ENCODE data around the gene PDE3B.

PDE3B gene

GRCh38 chr11:14614091-14614622 lies 29.4 kb upstream of the PDE3B start:
- Histone ChIP-seq H2BK15ac (replicated peaks; ENCODE audit: low read depth) (no peak overlapping the region), H3K4me3 (ENCODE audit: low read length) (no peak overlapping the region), H3K56ac (ENCODE audit: low read length) (no peak overlapping the region), H4K5ac (ENCODE audit: low read length) (no peak overlapping the region), H3K4me1 (ENCODE audit: control insufficient read depth, low read depth, low read length) (no peaks in the 10 kb centered on the region), H3K18ac (ENCODE audit: low read length) (no peak overlapping the region), H3K9ac (ENCODE audit: low read length) (no peak overlapping the region), H3K27me3 (ENCODE audit: insufficient read depth, low read length, poor library complexity) (no peaks in the 10 kb centered on the region), H3K79me2 (ENCODE audit: control insufficient read depth, insufficient read depth, low read length) (no peaks in the 10 kb centered on the region), H2AK5ac (ENCODE audit: low read length) (no peak overlapping the region), H3K23ac (ENCODE audit: low read length) (no peak overlapping the region), H3K4me2 (ENCODE audit: low read length) (no peak overlapping the region), H3K79me1 (ENCODE audit: low read length) (no peaks in the 10 kb centered on the region), H2BK120ac (ENCODE audit: low read depth, low read length) (no peak overlapping the region), H3K36me3 (ENCODE audit: control insufficient read depth, insufficient read depth, low read length) (no peaks in the 10 kb centered on the region), H2BK5ac (ENCODE audit: low read length) (no peak overlapping the region), H4K8ac (ENCODE audit: low read depth, low read length) (no peak overlapping the region), H3K4ac (ENCODE audit: low read depth, low read length) (no peak overlapping the region), H3K27ac (ENCODE audit: low read depth, low read length) (no peak overlapping the region)
- no CpG with 5 or more reads among the region's 2 CpGs for WGBS (ENCODE audit: extremely low coverage, insufficient coverage, low lambda C conversion rate)
- DNase-seq, result no peak

GRCh38 chr11:14617241-14618027 lies 26.2 kb upstream of the PDE3B start:
- H2BK120ac ChIP-seq (ENCODE audit: low read depth, low read length), result no peak overlapping the region
- H3K4me1 ChIP-seq (ENCODE audit: control insufficient read depth, low read depth, low read length), result no peaks in the 10 kb centered on the region
- no peak overlapping the region for H3K4me3 ChIP-seq (ENCODE audit: low read length)
- no peak overlapping the region for H3K23ac ChIP-seq (ENCODE audit: low read length)
- no peaks in the 10 kb centered on the region for H3K27me3 ChIP-seq (ENCODE audit: insufficient read depth, low read length, poor library complexity)
- H3K56ac ChIP-seq (ENCODE audit: low read length), result no peak overlapping the region
- H3K79me1 ChIP-seq (ENCODE audit: low read length), result no peaks in the 10 kb centered on the region
- H3K4ac ChIP-seq (ENCODE audit: low read depth, low read length), result no peak overlapping the region
- DNase-seq, result no peak
- WGBS (ENCODE audit: extremely low coverage, insufficient coverage, low lambda C conversion rate), result no CpG with 5 or more reads among the region's 2 CpGs
- no peak overlapping the region for H4K8ac ChIP-seq (ENCODE audit: low read depth, low read length)
- no peak overlapping the region for H2AK5ac ChIP-seq (ENCODE audit: low read length)
- H2BK15ac ChIP-seq (replicated peaks; ENCODE audit: low read depth), result no peak overlapping the region
- H3K27ac ChIP-seq (ENCODE audit: low read depth, low read length), result no peak overlapping the region
- no peak overlapping the region for H4K5ac ChIP-seq (ENCODE audit: low read length)
- H3K9ac ChIP-seq (ENCODE audit: low read length), result no peak overlapping the region
- H3K36me3 ChIP-seq (ENCODE audit: control insufficient read depth, insufficient read depth, low read length), result no peaks in the 10 kb centered on the region
- no peak overlapping the region for H3K4me2 ChIP-seq (ENCODE audit: low read length)
- H3K18ac ChIP-seq (ENCODE audit: low read length), result no peak overlapping the region
- H3K79me2 ChIP-seq (ENCODE audit: control insufficient read depth, insufficient read depth, low read length), result no peaks in the 10 kb centered on the region
- H2BK5ac ChIP-seq (ENCODE audit: low read length), result no peak overlapping the region

- Histone ChIP-seq H2BK120ac (ENCODE audit: low read depth, low read length) (no peak overlapping the region), H3K4me1 (ENCODE audit: control insufficient read depth, low read depth, low read length) (no peaks in the 10 kb centered on the region), H3K4me3 (ENCODE audit: low read length) (no peak overlapping the region), H4K5ac (ENCODE audit: low read length) (no peak overlapping the region), H3K79me1 (ENCODE audit: low read length) (no peaks in the 10 kb centered on the region), H3K36me3 (ENCODE audit: control insufficient read depth, insufficient read depth, low read length) (no peaks in the 10 kb centered on the region), H2BK5ac (ENCODE audit: low read length) (no peak overlapping the region), H2BK15ac (replicated peaks; ENCODE audit: low read depth) (no peak overlapping the region), H3K18ac (ENCODE audit: low read length) (no peak overlapping the region), H3K4ac (ENCODE audit: low read depth, low read length) (no peak overlapping the region), H3K79me2 (ENCODE audit: control insufficient read depth, insufficient read depth, low read length) (no peaks in the 10 kb centered on the region), H3K27ac (ENCODE audit: low read depth, low read length) (no peak overlapping the region), H3K23ac (ENCODE audit: low read length) (no peak overlapping the region), H3K27me3 (ENCODE audit: insufficient read depth, low read length, poor library complexity) (no peaks in the 10 kb centered on the region), H4K8ac (ENCODE audit: low read depth, low read length) (no peak overlapping the region), H3K9ac (ENCODE audit: low read length) (no peak overlapping the region), H3K56ac (ENCODE audit: low read length) (no peak overlapping the region), H2AK5ac (ENCODE audit: low read length) (no peak overlapping the region), H3K4me2 (ENCODE audit: low read length) (no peak overlapping the region)
- WGBS (ENCODE audit: extremely low coverage, insufficient coverage, low lambda C conversion rate), result no CpG with 5 or more reads among the region's 2 CpGs
- DNase-seq, result no peak
These were observed 25.5 kb upstream of the PDE3B start for GRCh38 chr11:14618060-14618459.

GRCh38 chr11:14619603-14620531 lies 23.7 kb upstream of the PDE3B start:
- H3K9ac ChIP-seq (ENCODE audit: low read length), result no peak overlapping the region
- no peaks in the 10 kb centered on the region for H3K36me3 ChIP-seq (ENCODE audit: control insufficient read depth, insufficient read depth, low read length)
- H3K4me3 ChIP-seq (ENCODE audit: low read length), result no peak overlapping the region
- no peak overlapping the region for H4K5ac ChIP-seq (ENCODE audit: low read length)
- WGBS (ENCODE audit: extremely low coverage, insufficient coverage, low lambda C conversion rate), result no CpG with 5 or more reads among the region's 4 CpGs
- H3K23ac ChIP-seq (ENCODE audit: low read length), result no peak overlapping the region
- H4K8ac ChIP-seq (ENCODE audit: low read depth, low read length), result no peak overlapping the region
- no peak overlapping the region for H3K4ac ChIP-seq (ENCODE audit: low read depth, low read length)
- no peak overlapping the region for H3K27ac ChIP-seq (ENCODE audit: low read depth, low read length)
- H3K4me2 ChIP-seq (ENCODE audit: low read length), result no peak overlapping the region
- no peaks in the 10 kb centered on the region for H3K27me3 ChIP-seq (ENCODE audit: insufficient read depth, low read length, poor library complexity)
- H3K79me2 ChIP-seq (ENCODE audit: control insufficient read depth, insufficient read depth, low read length), result no peaks in the 10 kb centered on the region
- DNase-seq, result no peak
- H2AK5ac ChIP-seq (ENCODE audit: low read length), result no peak overlapping the region
- no peak overlapping the region for H2BK120ac ChIP-seq (ENCODE audit: low read depth, low read length)
- H3K4me1 ChIP-seq (ENCODE audit: control insufficient read depth, low read depth, low read length), result no peaks in the 10 kb centered on the region
- no peak overlapping the region for H3K56ac ChIP-seq (ENCODE audit: low read length)
- H2BK5ac ChIP-seq (ENCODE audit: low read length), result no peak overlapping the region
- H2BK15ac ChIP-seq (replicated peaks; ENCODE audit: low read depth), result no peak overlapping the region
- no peaks in the 10 kb centered on the region for H3K79me1 ChIP-seq (ENCODE audit: low read length)
- H3K18ac ChIP-seq (ENCODE audit: low read length), result no peak overlapping the region

GRCh38 chr11:14622223-14622954 lies 21.2 kb upstream of the PDE3B start:
- Histone ChIP-seq H3K79me2 (ENCODE audit: control insufficient read depth, insufficient read depth, low read length) (no peaks in the 10 kb centered on the region), H4K8ac (ENCODE audit: low read depth, low read length) (no peak overlapping the region), H3K27ac (ENCODE audit: low read depth, low read length) (no peak overlapping the region), H3K4me1 (ENCODE audit: control insufficient read depth, low read depth, low read length) (no peaks in the 10 kb centered on the region), H3K18ac (ENCODE audit: low read length) (no peak overlapping the region), H2BK120ac (ENCODE audit: low read depth, low read length) (no peak overlapping the region), H2BK5ac (ENCODE audit: low read length) (no peak overlapping the region), H3K27me3 (ENCODE audit: insufficient read depth, low read length, poor library complexity) (no peaks in the 10 kb centered on the region), H3K9ac (ENCODE audit: low read length) (no peak overlapping the region), H4K5ac (ENCODE audit: low read length) (no peak overlapping the region), H3K4me2 (ENCODE audit: low read length) (no peak overlapping the region), H3K36me3 (ENCODE audit: control insufficient read depth, insufficient read depth, low read length) (no peaks in the 10 kb centered on the region), H3K79me1 (ENCODE audit: low read length) (no peaks in the 10 kb centered on the region), H3K23ac (ENCODE audit: low read length) (no peak overlapping the region), H3K4ac (ENCODE audit: low read depth, low read length) (no peak overlapping the region), H3K4me3 (ENCODE audit: low read length) (no peak overlapping the region), H2AK5ac (ENCODE audit: low read length) (no peak overlapping the region), H2BK15ac (replicated peaks; ENCODE audit: low read depth) (no peak overlapping the region), H3K56ac (ENCODE audit: low read length) (no peak overlapping the region)
- DNase-seq, result peak; percentile 27
- no CpG with 5 or more reads among the region's 5 CpGs for WGBS (ENCODE audit: extremely low coverage, insufficient coverage, low lambda C conversion rate)

Data from mesendoderm (in vitro differentiated cells).